Activated T-cell treated with anti-CD3 and anti-CD28 coated beads, Interleukin-2, amount 50 U/mL, for 4 hours (primary cell): ENCODE results near the gene MEIS2. TPM values are rescaled to one million over a fixed set of nuclear protein-coding genes. Genes with fewer than 3 reads are reported as not detected.

Source experiments
- ATAC-seq, 2 donors: fragments of 200-7000 bp; cut with Tn5 transposase; one replicate each; pipeline ENCODE4 v1.10.0; 2021
- DNase-seq: peaks from one replicate; pipeline ENCODE4 v3.0.0-alpha.2; 2020
- H3K27me3 Mint-ChIP-seq: one replicate; pipeline ENCODE4 v1.8.0; 2021; ENCODE audit warnings: low read depth, mixed read lengths
- H3K36me3 Mint-ChIP-seq: one replicate; pipeline ENCODE4 v1.8.0; 2022; ENCODE audit warnings: mixed read lengths; ENCODE audit not compliant: insufficient read depth
- H3K4me1 Mint-ChIP-seq: one replicate; pipeline ENCODE4 v1.8.0; 2021; ENCODE audit warnings: low read depth, mixed read lengths
- H3K4me3 Mint-ChIP-seq: one replicate; pipeline ENCODE4 v1.8.0; 2021; ENCODE audit warnings: mild to moderate bottlenecking, moderate library complexity, mixed read lengths
- H3K9me3 Mint-ChIP-seq: one replicate; pipeline ENCODE4 v1.8.0; 2021; ENCODE audit warnings: mixed read lengths
- total RNA-seq, 3 donors: library from RNA; stranded (reverse); gene quantifications; one replicate each; pipeline ENCODE4 v1.2.1, GENCODE V29; 2021

MEIS2 gene
- total RNA-seq, 3 donors from 2014 or later = 0.20 TPM; not detected in 2

- Mint-ChIP-seq H3K4me3 (no peak overlapping the region), H3K4me1 (peaks cover 9% of the 10 kb centered on the region), H3K27me3 (peaks cover 92% of the 10 kb centered on the region), H3K9me3 (peaks cover 7% of the 10 kb centered on the region), H3K36me3 (no peaks in the 10 kb centered on the region)
- DNase-seq = no peak
- no peak for ATAC-seq
These were observed 7.5 kb upstream of the MEIS2 start for GRCh38 chr15:37107744-37108380.

- no peak for ATAC-seq
- peaks cover 94% of the 10 kb centered on the region for H3K27me3 Mint-ChIP-seq
- peaks cover 2% of the 10 kb centered on the region for H3K36me3 Mint-ChIP-seq
These were observed 6.9 kb upstream of the MEIS2 start for GRCh38 chr15:37107071-37107743.

DNA sequence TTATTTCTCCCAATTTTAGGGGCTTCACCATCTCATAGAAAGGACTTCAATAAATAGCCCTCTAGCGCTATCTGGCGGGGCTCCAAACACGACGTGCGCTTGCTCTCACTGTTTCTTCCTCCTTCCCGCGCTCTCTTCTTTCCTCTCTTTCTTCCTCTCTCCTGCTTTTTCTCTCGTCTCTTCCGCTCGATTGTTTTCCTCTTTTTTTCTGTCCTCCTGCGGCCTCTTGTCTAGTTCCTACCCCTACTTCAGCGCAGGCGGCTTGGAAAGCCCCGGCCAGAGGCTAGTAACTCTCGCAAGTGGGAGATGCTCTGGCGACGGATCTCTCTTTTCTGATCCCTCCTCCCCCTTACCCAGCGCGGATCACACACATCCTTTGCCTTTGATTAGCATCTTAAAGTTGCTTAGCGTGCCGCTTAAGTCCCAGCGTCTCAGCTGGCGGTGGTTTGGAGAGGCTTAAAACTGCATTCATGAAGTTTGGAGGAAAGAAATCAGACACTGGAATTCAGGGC, 6.2 kb upstream of the MEIS2 start:
- Mint-ChIP-seq H3K4me3 (no peak overlapping the region), H3K4me1 (peaks cover 16% of the 10 kb centered on the region)
- ATAC-seq = no peak

More at GRCh38 chr15:37107071-37107743, 6.9 kb upstream of the MEIS2 start:
- Mint-ChIP-seq H3K4me3 (no peak overlapping the region), H3K4me1 (peaks cover 13% of the 10 kb centered on the region), H3K9me3 (peaks cover 7% of the 10 kb centered on the region)
- no peak for DNase-seq

DNA sequence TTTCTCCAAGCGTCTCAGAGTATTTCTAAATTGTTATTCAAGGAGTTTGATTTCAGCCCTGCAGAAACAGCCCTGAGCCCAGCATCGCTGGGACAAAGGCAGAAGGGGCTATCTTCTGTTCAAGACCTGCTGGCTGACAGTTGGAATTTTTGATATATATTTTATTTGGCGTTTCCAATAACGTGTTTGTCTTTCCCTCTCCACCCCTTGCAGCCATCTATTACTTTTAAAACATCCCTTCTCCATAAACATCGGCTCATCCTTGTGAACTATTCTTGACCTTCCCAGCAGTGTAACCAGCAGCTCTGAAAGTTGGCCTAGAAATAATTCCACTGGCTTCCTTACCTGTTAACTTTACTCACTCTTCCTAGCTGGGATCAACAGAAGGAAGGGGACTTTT, 5.5 kb upstream of the MEIS2 start:
- Mint-ChIP-seq H3K9me3 (peaks cover 7% of the 10 kb centered on the region), H3K27me3 (peaks cover 94% of the 10 kb centered on the region), H3K4me3 (no peak overlapping the region), H3K4me1 (peaks cover 17% of the 10 kb centered on the region), H3K36me3 (peaks cover 2% of the 10 kb centered on the region)
- DNase-seq = no peak
- no peak for ATAC-seq

More for the DNA sequence above, 6.2 kb upstream of the MEIS2 start:
- peaks cover 2% of the 10 kb centered on the region for H3K36me3 Mint-ChIP-seq
- H3K27me3 Mint-ChIP-seq = peaks cover 94% of the 10 kb centered on the region
- H3K9me3 Mint-ChIP-seq = peaks cover 7% of the 10 kb centered on the region
- no peak for DNase-seq

- peaks cover 7% of the 10 kb centered on the region for H3K9me3 Mint-ChIP-seq
- DNase-seq = no peak
- ATAC-seq = no peak
- peaks cover 19% of the 10 kb centered on the region for H3K4me1 Mint-ChIP-seq
- H3K36me3 Mint-ChIP-seq = peaks cover 2% of the 10 kb centered on the region
- peaks cover 92% of the 10 kb centered on the region for H3K27me3 Mint-ChIP-seq
- H3K4me3 Mint-ChIP-seq = no peak overlapping the region
These were observed 4.7 kb upstream of the MEIS2 start for GRCh38 chr15:37105029-37105428.

GRCh38 chr15:37104424-37104981, 4.2 kb upstream of the MEIS2 start:
- DNase-seq (no peak), ATAC-seq (no peak)
- Mint-ChIP-seq H3K4me3 (no peak overlapping the region), H3K27me3 (peaks cover 92% of the 10 kb centered on the region), H3K4me1 (peaks cover 24% of the 10 kb centered on the region), H3K36me3 (peaks cover 2% of the 10 kb centered on the region), H3K9me3 (peaks cover 7% of the 10 kb centered on the region)

DNA sequence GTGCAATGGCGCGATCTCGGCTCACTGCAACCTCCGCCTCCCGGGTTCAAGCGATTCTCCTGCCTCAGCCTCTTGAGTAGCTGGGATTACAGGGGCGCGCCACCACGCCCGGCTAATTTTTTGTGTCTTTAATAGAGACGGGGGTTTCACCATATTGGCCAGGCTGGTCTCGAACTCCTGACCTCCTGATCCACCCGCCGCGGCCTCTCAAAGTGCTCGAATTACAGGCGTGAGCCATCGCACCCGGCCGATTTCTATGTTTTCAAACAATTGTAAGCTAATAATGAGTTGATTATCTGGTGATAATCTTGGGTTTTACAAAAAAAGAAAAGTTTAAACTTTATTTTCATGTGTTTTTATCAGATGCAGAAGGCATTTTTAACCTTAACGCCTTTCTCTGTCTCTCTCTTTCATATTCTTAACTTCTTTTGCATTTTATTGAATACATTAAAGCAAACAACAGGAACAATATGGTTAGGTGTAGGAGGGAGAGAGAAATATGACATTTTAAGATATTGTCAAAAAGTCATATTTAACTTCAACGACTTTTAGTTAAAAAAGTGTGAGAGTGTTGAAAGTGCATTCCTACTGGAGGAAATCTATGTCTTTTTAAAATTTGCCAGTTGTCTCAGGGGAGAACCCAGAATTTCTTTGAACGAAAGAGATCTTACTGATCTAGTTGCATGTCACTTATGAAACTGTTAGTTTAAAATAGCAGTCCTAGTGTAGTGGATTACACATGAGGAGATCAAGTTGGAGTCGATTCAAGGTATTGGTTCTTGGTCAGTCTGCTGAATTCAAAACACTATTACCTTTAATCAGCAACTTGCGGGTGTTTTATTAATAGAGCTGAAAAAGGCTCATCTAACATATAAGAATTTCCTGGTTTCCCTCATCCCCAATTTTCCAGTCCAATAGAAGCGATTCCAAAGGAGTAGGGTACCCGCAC, 3.4 kb upstream of the MEIS2 start:
- peaks cover 28% of the 10 kb centered on the region for H3K4me1 Mint-ChIP-seq
- H3K27me3 Mint-ChIP-seq = peaks cover 90% of the 10 kb centered on the region
- H3K4me3 Mint-ChIP-seq = no peak overlapping the region
- ATAC-seq (no peak), DNase-seq (no peak)
- H3K9me3 Mint-ChIP-seq = peaks cover 7% of the 10 kb centered on the region
- peaks cover 2% of the 10 kb centered on the region for H3K36me3 Mint-ChIP-seq

GRCh38 chr15:37103163-37103435, 2.8 kb upstream of the MEIS2 start:
- peaks cover 34% of the 10 kb centered on the region for H3K4me1 Mint-ChIP-seq
- H3K36me3 Mint-ChIP-seq = peaks cover 2% of the 10 kb centered on the region
- ATAC-seq (no peak), DNase-seq (no peak)
- no peak overlapping the region for H3K4me3 Mint-ChIP-seq
- H3K27me3 Mint-ChIP-seq = peaks cover 88% of the 10 kb centered on the region
- H3K9me3 Mint-ChIP-seq = peaks cover 4% of the 10 kb centered on the region

GRCh38 chr15:37102305-37103162, 2.2 kb upstream of the MEIS2 start:
- DNase-seq (no peak), ATAC-seq (no peak)
- peaks cover 2% of the 10 kb centered on the region for H3K36me3 Mint-ChIP-seq
- peaks cover 36% of the 10 kb centered on the region for H3K4me1 Mint-ChIP-seq
- peaks cover 4% of the 10 kb centered on the region for H3K9me3 Mint-ChIP-seq
- H3K27me3 Mint-ChIP-seq = peaks cover 88% of the 10 kb centered on the region
- peak overlapping the region; percentile 17 for H3K4me3 Mint-ChIP-seq

- no peak for DNase-seq
- H3K36me3 Mint-ChIP-seq = peaks cover 2% of the 10 kb centered on the region
- ATAC-seq = no peak
- H3K27me3 Mint-ChIP-seq = peaks cover 90% of the 10 kb centered on the region
- H3K9me3 Mint-ChIP-seq = peaks cover 4% of the 10 kb centered on the region
- H3K4me1 Mint-ChIP-seq = peaks cover 42% of the 10 kb centered on the region
- H3K4me3 Mint-ChIP-seq = peak overlapping the region; percentile 43
These were observed 1.6 kb upstream of the MEIS2 start for GRCh38 chr15:37101980-37102304.

GRCh38 chr15:37100966-37101215, 542 bp upstream of the MEIS2 start:
- DNase-seq (no peak), ATAC-seq (peak in 1 of 2 donors; percentile 6)
- Mint-ChIP-seq H3K4me3 (peak overlapping the region; percentile 93), H3K27me3 (peaks cover 92% of the 10 kb centered on the region), H3K36me3 (peaks cover 2% of the 10 kb centered on the region), H3K9me3 (peaks cover 4% of the 10 kb centered on the region), H3K4me1 (peaks cover 44% of the 10 kb centered on the region)

DNA sequence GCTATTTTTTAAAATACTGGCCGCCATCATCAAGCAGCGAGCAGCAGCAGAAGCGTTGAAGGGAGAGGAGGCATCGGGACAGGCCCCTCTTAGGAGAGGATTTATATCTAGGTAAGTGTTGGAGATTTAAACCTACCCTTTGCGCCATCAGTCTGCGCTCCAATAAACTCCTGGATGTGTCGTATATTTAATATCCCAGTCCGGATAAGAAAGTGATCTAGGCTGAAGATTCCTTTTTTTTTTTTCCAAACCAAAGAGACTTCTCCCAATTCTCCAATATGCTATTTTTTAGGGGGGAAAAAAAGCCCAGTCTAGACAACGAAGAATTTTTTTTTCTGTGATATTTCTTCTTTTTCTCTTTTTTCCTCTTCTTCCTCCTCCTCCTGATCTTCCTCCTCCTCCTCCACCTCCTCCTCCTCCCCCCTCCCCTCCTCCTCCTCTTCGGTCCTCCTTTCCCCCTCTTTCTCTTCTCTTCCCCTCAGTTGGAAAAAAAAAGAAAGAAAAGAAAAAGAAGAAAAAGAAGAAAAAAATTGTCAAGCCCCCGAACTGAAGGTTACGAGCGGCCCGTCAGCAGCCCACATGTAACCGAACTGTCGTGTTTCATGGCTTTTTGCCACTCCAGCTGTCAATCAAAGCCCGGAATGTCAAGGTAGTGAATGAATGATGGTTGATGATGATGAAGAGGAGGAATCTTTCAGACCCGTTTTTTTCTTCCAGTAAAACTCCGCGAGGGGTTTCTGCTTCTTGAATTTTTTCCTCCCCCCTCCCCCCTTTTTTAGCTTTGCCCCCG, 835 bp downstream of the MEIS2 start:
- peak overlapping the region; percentile 93 for H3K4me3 Mint-ChIP-seq
- H3K36me3 Mint-ChIP-seq = peaks cover 2% of the 10 kb centered on the region
- peaks cover 44% of the 10 kb centered on the region for H3K4me1 Mint-ChIP-seq
- H3K9me3 Mint-ChIP-seq = peaks cover 4% of the 10 kb centered on the region
- peaks cover 89% of the 10 kb centered on the region for H3K27me3 Mint-ChIP-seq
- peak in 1 of 2 donors; percentile 36 for ATAC-seq
- no peak for DNase-seq
